Tibial nerve (tissue), 4 donors: ENCODE data around the gene CCDC78. TPM values are rescaled to one million over a fixed set of nuclear protein-coding genes. Genes with fewer than 3 reads are reported as not detected.

Source experiments
- DNase-seq, 2 donors: peaks; one replicate each; pipeline ENCODE4 v3.0.0-alpha.2; 2019; ENCODE audit warnings: low spot score in 2 of 2
- H3K27ac ChIP-seq, 4 donors: fragments of 200-600 bp; sonication (generic) in 3 of 4; one replicate each; pipeline ENCODE4 v1.5.1; 2017 to 2019; ENCODE audit warnings: mild to moderate bottlenecking in 1 of 4
- H3K27me3 ChIP-seq, 2 donors: fragments of 200-600 bp; sonication (generic) in 1 of 2; one replicate each; pipeline versions ENCODE4 v1.5.1 to v1.6.0; 2017 to 2019
- H3K36me3 ChIP-seq, 3 donors: fragments of 200-600 bp; sonication (generic); one replicate each; pipeline ENCODE4 v1.5.1; 2018 to 2019
- H3K4me1 ChIP-seq, 4 donors: fragments of 200-600 bp; sonication (generic) in 3 of 4; one replicate each; pipeline ENCODE4 v1.5.1; 2017 to 2019
- H3K4me3 ChIP-seq, 4 donors: fragments of 200-600 bp; sonication (generic) in 3 of 4; one replicate each; pipeline ENCODE4 v1.5.1; 2017 to 2019; ENCODE audit warnings: mild to moderate bottlenecking in 1 of 4, moderate library complexity in 1 of 4
- H3K9me3 ChIP-seq, 4 donors: fragments of 200-600 bp; sonication (generic) in 3 of 4; one replicate each; pipeline ENCODE4 v1.5.1; 2017 to 2019
- CTCF ChIP-seq, 5 experiments: fragments of 200-600 bp in 3 of 5; fragments of 450-650 bp in 2 of 5; sonication (generic) in 3 of 5; IDR thresholded peaks; one replicate each; pipeline ENCODE4 v1.5.1; 2016 to 2019; ENCODE audit warnings: antibody characterized with exemption in 5 of 5, mild to moderate bottlenecking in 3 of 5, moderate library complexity in 2 of 5
- EP300 ChIP-seq, 2 donors: sonication (generic); formaldehyde crosslinking; IDR thresholded peaks; one replicate each; pipeline ENCODE4 v1.6.1; 2017; ENCODE audit warnings: antibody characterized with exemption in 2 of 2, mild to moderate bottlenecking in 1 of 2
- POLR2A ChIP-seq, 2 donors: fragments of 450-650 bp; IDR thresholded peaks; one replicate each; pipeline ENCODE4 v1.6.1; 2017; ENCODE audit warnings: antibody characterized with exemption in 2 of 2, mild to moderate bottlenecking in 2 of 2, moderate library complexity in 2 of 2
- WGBS, 2 donors: methylation state at CpG; one replicate each; pipeline ENCODE4 v1.1.5; 2018; 5-methylcytosine and 5-hydroxymethylcytosine counted together
- total RNA-seq, 4 donors: library from RNA; depleted of rRNA; stranded (reverse); fragments of >200 nt; gene quantifications; one replicate each; pipeline ENCODE4 v1.1.0, GENCODE V29; 2016

CCDC78 gene
- total RNA-seq, 4 donors from 2014 or later, result 0.63 to 7.5 (median 3.0) TPM

- Histone ChIP-seq H3K27ac (no peak overlapping the region), H3K9me3 (no peaks in the 10 kb centered on the region), H3K27me3 (no peaks in the 10 kb centered on the region), H3K36me3 (peaks cover 0 to 94% (median 0%) of the 10 kb centered on the region in 3 donors), H3K4me3 (no peak overlapping the region), H3K4me1 (peaks cover 0 to 9% (median 8%) of the 10 kb centered on the region in 4 donors)
- no peak for DNase-seq
- TF ChIP-seq EP300 (IDR thresholded peaks at IDR 0.05) (no peak), CTCF (IDR thresholded peaks at IDR 0.05) (no peak), POLR2A (IDR thresholded peaks at IDR 0.05) (no peak)
- 93 to 94% methylated on average over 23 to 25 of the region's 25 CpGs for WGBS, 2 donors
Observed at GRCh38 chr16:734981-735881, 9.0 kb upstream of the CCDC78 start.

- Histone ChIP-seq H3K36me3 (peaks cover 0 to 98% (median 0%) of the 10 kb centered on the region in 3 donors), H3K27ac (no peak overlapping the region), H3K9me3 (no peaks in the 10 kb centered on the region), H3K27me3 (no peaks in the 10 kb centered on the region), H3K4me1 (peaks cover 0 to under 1% (median under 1%) of the 10 kb centered on the region in 4 donors), H3K4me3 (no peak overlapping the region)
- TF ChIP-seq POLR2A (IDR thresholded peaks at IDR 0.05), result no peak
- 88 to 91% methylated on average over 46 to 49 of the region's 49 CpGs for WGBS, 2 donors
- DNase-seq, result no peak
Observed at GRCh38 chr16:734208-734980, 8.2 kb upstream of the CCDC78 start.

- peaks cover 0 to 8% (median 4%) of the 10 kb centered on the region in 4 donors for H3K4me1 ChIP-seq
- no peaks in the 10 kb centered on the region for H3K9me3 ChIP-seq
- peaks cover 0 to 90% (median 0%) of the 10 kb centered on the region in 3 donors for H3K36me3 ChIP-seq
- H3K27me3 ChIP-seq, result no peaks in the 10 kb centered on the region
- TF ChIP-seq POLR2A (IDR thresholded peaks at IDR 0.05) (no peak), CTCF (IDR thresholded peaks at IDR 0.05) (no peak), EP300 (IDR thresholded peaks at IDR 0.05) (no peak)
- H3K27ac ChIP-seq, result no peak overlapping the region
- WGBS, 2 donors, result 80 to 88% methylated on average over 18 to 34 of the region's 34 CpGs
- H3K4me3 ChIP-seq, result no peak overlapping the region
- no peak for DNase-seq
Observed at GRCh38 chr16:733382-734207, 7.4 kb upstream of the CCDC78 start.

- TF ChIP-seq CTCF (IDR thresholded peaks at IDR 0.05), result no peak
- TF ChIP-seq EP300 (IDR thresholded peaks at IDR 0.05), result no peak
- TF ChIP-seq POLR2A (IDR thresholded peaks at IDR 0.05), result no peak
- peaks cover 0 to 83% (median 0%) of the 10 kb centered on the region in 3 donors for H3K36me3 ChIP-seq
- H3K27ac ChIP-seq, result no peak overlapping the region
- DNase-seq, result no peak
- no peaks in the 10 kb centered on the region for H3K9me3 ChIP-seq
- H3K4me3 ChIP-seq, result no peak overlapping the region
- peaks cover 0 to 15% (median 10%) of the 10 kb centered on the region in 4 donors for H3K4me1 ChIP-seq
- no peaks in the 10 kb centered on the region for H3K27me3 ChIP-seq
- WGBS, 2 donors, result 86 to 92% methylated on average over 13 of the region's 13 CpGs
Observed at GRCh38 chr16:732936-733335, 6.7 kb upstream of the CCDC78 start.

GRCh38 chr16:732332-732731 is 6.1 kb upstream of the CCDC78 start:
- no peaks in the 10 kb centered on the region for H3K9me3 ChIP-seq
- TF ChIP-seq CTCF (IDR thresholded peaks at IDR 0.05) (no peak), POLR2A (IDR thresholded peaks at IDR 0.05) (no peak), EP300 (IDR thresholded peaks at IDR 0.05) (no peak)
- H3K27me3 ChIP-seq, result peaks cover 0 to 5% of the 10 kb centered on the region in 2 donors
- H3K4me3 ChIP-seq, result no peak overlapping the region
- peaks cover 0 to 77% (median 0%) of the 10 kb centered on the region in 3 donors for H3K36me3 ChIP-seq
- WGBS, 2 donors, result 86 to 90% methylated on average over 12 of the region's 12 CpGs
- no peak overlapping the region for H3K27ac ChIP-seq
- H3K4me1 ChIP-seq, result peaks cover 0 to 21% (median 16%) of the 10 kb centered on the region in 4 donors
- no peak for DNase-seq
